ENCODE measurements around the gene TEF. TPM values are rescaled to one million over a fixed set of nuclear protein-coding genes. Genes with fewer than 3 reads are reported as not detected.

The TEF gene
- total and polyA plus RNA-seq, 9 of the 15 experiments (the other 6 are each of a cell fraction or from before 2014, with no cell fraction given): 0.04 to 3.1 (median 1.2) TPM

DNA sequence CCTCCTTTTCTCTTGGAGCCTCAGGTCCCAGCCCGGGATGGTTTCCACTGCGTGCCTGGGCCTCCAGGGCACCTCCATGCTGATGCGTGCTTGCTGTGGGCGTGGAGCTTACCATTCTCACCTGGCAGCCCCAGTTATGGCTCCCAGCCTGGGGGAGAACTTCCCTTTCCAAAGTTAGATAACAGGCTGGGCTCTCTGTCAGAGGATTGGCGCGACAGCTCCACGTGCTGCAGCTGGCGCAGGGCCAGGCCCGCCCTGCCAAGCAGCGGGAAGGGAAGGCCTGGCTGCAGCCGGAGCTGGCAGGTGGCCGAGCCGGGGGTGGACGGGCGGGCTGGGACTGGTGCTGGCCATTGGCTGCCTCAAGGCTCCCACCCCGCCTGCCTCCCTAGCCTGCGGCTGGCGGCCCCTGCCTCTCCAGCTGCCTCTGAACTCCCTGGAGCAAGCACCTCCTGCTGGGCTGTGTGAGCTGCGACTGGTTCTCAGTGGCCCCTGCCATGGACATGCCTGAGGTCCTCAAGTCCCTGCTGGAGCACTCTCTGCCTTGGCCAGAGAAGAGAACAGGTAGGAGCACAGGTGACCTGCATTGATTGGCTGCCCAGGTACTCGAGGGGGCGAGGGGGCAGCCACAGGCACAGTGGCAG is 14.6 kb upstream of the TEF start (continued):
- TF ChIP-seq CEBPZ (IDR thresholded peaks at IDR 0.05; ENCODE audit: borderline replicate concordance, low read depth, low read length) (no peak), ZNF76 (CRISPR knock-in tag; IDR thresholded peaks at IDR 0.05; ENCODE audit: borderline replicate concordance) (no peak), KLF10 (CRISPR knock-in tag; IDR thresholded peaks at IDR 0.05) (no peak), RB1 (IDR thresholded peaks at IDR 0.05; ENCODE audit: low read depth) (peak; percentile 49; the same call in 1 of the 2 replicates), RAD51 (IDR thresholded peaks at IDR 0.05; ENCODE audit: borderline replicate concordance, low read depth) (peak; percentile 93), MEIS2 (IDR thresholded peaks at IDR 0.05; ENCODE audit: partially characterized antibody) (peak; percentile 70), SMARCA5 (IDR thresholded peaks at IDR 0.05) (0 out of 2 replicates have a peak, but pooled peaks have one; percentile 24), NFIC (IDR thresholded peaks at IDR 0.05) (peak; percentile 100), EP300 (IDR thresholded peaks at IDR 0.05; ENCODE audit: low read length) (no peak), NFATC3 (IDR thresholded peaks at IDR 0.05) (no peak), TGIF2 (CRISPR knock-in tag; IDR thresholded peaks at IDR 0.05) (no peak), PPARD (CRISPR knock-in tag; IDR thresholded peaks at IDR 0.05) (no peak), TAF15 (IDR thresholded peaks at IDR 0.05; ENCODE audit: low read depth, low read length) (no peak), USF2 (CRISPR knock-in tag; IDR thresholded peaks at IDR 0.05) (peak; percentile 99), TAF1 (IDR thresholded peaks at IDR 0.05; ENCODE audit: control insufficient read depth, extremely low read depth, insufficient read depth, low read length, severe bottlenecking) (no peak), TBP (optimal IDR thresholded peaks at IDR 0.05; ENCODE audit: low read depth, low read length) (peak; percentile 27), CHCHD3 (CRISPR knock-in tag; IDR thresholded peaks at IDR 0.05) (no peak)
- TF ChIP-seq, protein P1, sequence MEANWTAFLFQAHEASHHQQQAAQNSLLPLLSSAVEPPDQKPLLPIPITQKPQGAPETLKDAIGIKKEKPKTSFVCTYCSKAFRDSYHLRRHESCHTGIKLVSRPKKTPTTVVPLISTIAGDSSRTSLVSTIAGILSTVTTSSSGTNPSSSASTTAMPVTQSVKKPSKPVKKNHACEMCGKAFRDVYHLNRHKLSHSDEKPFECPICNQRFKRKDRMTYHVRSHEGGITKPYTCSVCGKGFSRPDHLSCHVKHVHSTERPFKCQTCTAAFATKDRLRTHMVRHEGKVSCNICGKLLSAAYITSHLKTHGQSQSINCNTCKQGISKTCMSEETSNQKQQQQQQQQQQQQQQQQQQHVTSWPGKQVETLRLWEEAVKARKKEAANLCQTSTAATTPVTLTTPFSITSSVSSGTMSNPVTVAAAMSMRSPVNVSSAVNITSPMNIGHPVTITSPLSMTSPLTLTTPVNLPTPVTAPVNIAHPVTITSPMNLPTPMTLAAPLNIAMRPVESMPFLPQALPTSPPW (CRISPR knock-in tag; IDR thresholded peaks at IDR 0.05): peak; percentile 75
- TF ChIP-seq, protein P2, sequence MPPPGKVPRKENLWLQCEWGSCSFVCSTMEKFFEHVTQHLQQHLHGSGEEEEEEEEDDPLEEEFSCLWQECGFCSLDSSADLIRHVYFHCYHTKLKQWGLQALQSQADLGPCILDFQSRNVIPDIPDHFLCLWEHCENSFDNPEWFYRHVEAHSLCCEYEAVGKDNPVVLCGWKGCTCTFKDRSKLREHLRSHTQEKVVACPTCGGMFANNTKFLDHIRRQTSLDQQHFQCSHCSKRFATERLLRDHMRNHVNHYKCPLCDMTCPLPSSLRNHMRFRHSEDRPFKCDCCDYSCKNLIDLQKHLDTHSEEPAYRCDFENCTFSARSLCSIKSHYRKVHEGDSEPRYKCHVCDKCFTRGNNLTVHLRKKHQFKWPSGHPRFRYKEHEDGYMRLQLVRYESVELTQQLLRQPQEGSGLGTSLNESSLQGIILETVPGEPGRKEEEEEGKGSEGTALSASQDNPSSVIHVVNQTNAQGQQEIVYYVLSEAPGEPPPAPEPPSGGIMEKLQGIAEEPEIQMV (tag; conservative IDR thresholded peaks at IDR 0.05; ENCODE audit: low read depth): no peak
